Large intestine (tissue), 3 donors: ENCODE measurements around the gene USP47. TPM values are rescaled to one million over a fixed set of nuclear protein-coding genes. Genes with fewer than 3 reads are reported as not detected.

Experiments
- DNase-seq, 2 donors: peaks; one replicate each; pipeline versions ENCODE4 v3.0.0 to v3.0.0-alpha.2; 2013
- H3K27ac ChIP-seq: one replicate; pipeline ENCODE4 v1.5.1; 2013; ENCODE audit warnings: low read length
- H3K27me3 ChIP-seq: 2 replicates; pipeline ENCODE4 v1.6.1; 2013; ENCODE audit warnings: low read length; ENCODE audit not compliant: control insufficient read depth, insufficient read depth
- H3K36me3 ChIP-seq: 2 replicates; pipeline ENCODE4 v1.6.1; 2013; ENCODE audit warnings: low read length; ENCODE audit not compliant: control insufficient read depth, insufficient read depth
- H3K4me1 ChIP-seq: one replicate; pipeline ENCODE4 v1.6.1; 2013; ENCODE audit warnings: low read length; ENCODE audit not compliant: control insufficient read depth, insufficient read depth
- H3K4me3 ChIP-seq: one replicate; pipeline ENCODE4 v1.5.1; 2013; ENCODE audit warnings: low read length
- H3K9me3 ChIP-seq: one replicate; pipeline ENCODE4 v1.6.1; 2013; ENCODE audit warnings: mild to moderate bottlenecking, low read depth, low read length, moderate library complexity; ENCODE audit not compliant: control insufficient read depth
- WGBS: methylation state at CpG from one replicate; pipeline ENCODE4 v1.1.5; 2013; ENCODE audit warnings: low lambda C conversion rate; ENCODE audit not compliant: insufficient coverage; 5-methylcytosine and 5-hydroxymethylcytosine counted together
- polyA plus RNA-seq: library from polyadenylated mRNA; unstranded; fragments of 120-200 nt; gene quantifications from one replicate; pipeline ENCODE4 v1.2.1, GENCODE V29; 2013

Gene USP47
- polyA plus RNA-seq, 1 donor: 64.1 TPM

- H3K27ac ChIP-seq: no peak overlapping the region
- no peak for DNase-seq
- H3K36me3 ChIP-seq: peaks cover 45% of the 10 kb centered on the region
- H3K27me3 ChIP-seq: no peaks in the 10 kb centered on the region
- no peaks in the 10 kb centered on the region for H3K4me1 ChIP-seq
- H3K4me3 ChIP-seq: no peak overlapping the region
- no peaks in the 10 kb centered on the region for H3K9me3 ChIP-seq
Observed at GRCh38 chr11:11949482-11949881, 107.7 kb downstream of the USP47 start.

- H3K36me3 ChIP-seq: peaks cover 55% of the 10 kb centered on the region
- no peak overlapping the region for H3K27ac ChIP-seq
- H3K4me1 ChIP-seq: no peaks in the 10 kb centered on the region
- H3K9me3 ChIP-seq: no peaks in the 10 kb centered on the region
- H3K27me3 ChIP-seq: no peaks in the 10 kb centered on the region
- no peak overlapping the region for H3K4me3 ChIP-seq
- DNase-seq: no peak
Observed at GRCh38 chr11:11952036-11952435, 110.3 kb downstream of the USP47 start.

- Histone ChIP-seq H3K27ac (no peak overlapping the region), H3K4me1 (no peaks in the 10 kb centered on the region), H3K27me3 (no peaks in the 10 kb centered on the region), H3K4me3 (no peak overlapping the region), H3K9me3 (no peaks in the 10 kb centered on the region), H3K36me3 (peaks cover 48% of the 10 kb centered on the region)
- no peak for DNase-seq
- 100% methylated on average over 1 of the region's 5 CpGs for WGBS
Observed at GRCh38 chr11:11956006-11956405, 114.2 kb downstream of the USP47 start.

GRCh38 chr11:11958403-11959231 is 116.8 kb downstream of the USP47 start:
- no peak for DNase-seq
- H3K36me3 ChIP-seq: peaks cover 34% of the 10 kb centered on the region
- no peak overlapping the region for H3K27ac ChIP-seq
- H3K4me1 ChIP-seq: no peaks in the 10 kb centered on the region
- no peaks in the 10 kb centered on the region for H3K9me3 ChIP-seq
- H3K4me3 ChIP-seq: no peak overlapping the region
- no peaks in the 10 kb centered on the region for H3K27me3 ChIP-seq
- WGBS: no CpG with 5 or more reads among the region's 11 CpGs

GRCh38 chr11:11959601-11960000 is 117.8 kb downstream of the USP47 start:
- no peak overlapping the region for H3K27ac ChIP-seq
- H3K36me3 ChIP-seq: peaks cover 27% of the 10 kb centered on the region
- no peak overlapping the region for H3K4me3 ChIP-seq
- no peaks in the 10 kb centered on the region for H3K9me3 ChIP-seq
- no peak for DNase-seq
- H3K4me1 ChIP-seq: no peaks in the 10 kb centered on the region
- peaks cover 2% of the 10 kb centered on the region for H3K27me3 ChIP-seq

GRCh38 chr11:11960687-11961086 is 118.9 kb downstream of the USP47 start:
- 80% methylated on average over 1 of the region's 1 CpG for WGBS

GRCh38 chr11:11961399-11962028 is 119.7 kb downstream of the USP47 start:
- H3K27ac ChIP-seq: no peak overlapping the region
- H3K9me3 ChIP-seq: no peaks in the 10 kb centered on the region

More at GRCh38 chr11:11960687-11961086, 118.9 kb downstream of the USP47 start:
- H3K4me3 ChIP-seq: no peak overlapping the region
- no peak overlapping the region for H3K27ac ChIP-seq
- no peak for DNase-seq
- H3K36me3 ChIP-seq: peaks cover 18% of the 10 kb centered on the region
- no peaks in the 10 kb centered on the region for H3K4me1 ChIP-seq
- H3K9me3 ChIP-seq: no peaks in the 10 kb centered on the region
- peaks cover 2% of the 10 kb centered on the region for H3K27me3 ChIP-seq

GRCh38 chr11:11963067-11963466 is 121.3 kb downstream of the USP47 start:
- H3K9me3 ChIP-seq: no peaks in the 10 kb centered on the region
- H3K27ac ChIP-seq: no peak overlapping the region
- no CpG with 5 or more reads among the region's 7 CpGs for WGBS
- H3K4me1 ChIP-seq: no peaks in the 10 kb centered on the region
- DNase-seq: no peak
- peaks cover 5% of the 10 kb centered on the region for H3K36me3 ChIP-seq
- H3K27me3 ChIP-seq: peaks cover 2% of the 10 kb centered on the region
- H3K4me3 ChIP-seq: no peak overlapping the region

More at GRCh38 chr11:11961399-11962028, 119.7 kb downstream of the USP47 start:
- H3K4me1 ChIP-seq: no peaks in the 10 kb centered on the region
- WGBS: 100% methylated on average over 1 of the region's 3 CpGs
- H3K27me3 ChIP-seq: peaks cover 2% of the 10 kb centered on the region
- H3K36me3 ChIP-seq: peaks cover 10% of the 10 kb centered on the region
- no peak for DNase-seq
- no peak overlapping the region for H3K4me3 ChIP-seq

GRCh38 chr11:11963842-11964773 is 122.3 kb downstream of the USP47 start:
- no peaks in the 10 kb centered on the region for H3K9me3 ChIP-seq
- no peak overlapping the region for H3K27ac ChIP-seq
- H3K27me3 ChIP-seq: peaks cover 2% of the 10 kb centered on the region
- no peaks in the 10 kb centered on the region for H3K4me1 ChIP-seq
- DNase-seq: no peak
- H3K4me3 ChIP-seq: no peak overlapping the region
- WGBS: no CpG with 5 or more reads among the region's 15 CpGs
- H3K36me3 ChIP-seq: peaks cover 2% of the 10 kb centered on the region

- no peak overlapping the region for H3K27ac ChIP-seq
- H3K4me3 ChIP-seq: no peak overlapping the region
- WGBS: no CpG with 5 or more reads among the region's 5 CpGs
- peaks cover 2% of the 10 kb centered on the region for H3K36me3 ChIP-seq
- no peaks in the 10 kb centered on the region for H3K9me3 ChIP-seq
- peaks cover 2% of the 10 kb centered on the region for H3K27me3 ChIP-seq
- DNase-seq: no peak
- no peaks in the 10 kb centered on the region for H3K4me1 ChIP-seq
Observed at GRCh38 chr11:11964774-11965150, 123.0 kb downstream of the USP47 start.
